Tibial nerve (tissue), 4 donors: Measurements from ENCODE around the gene CSNK1E. TPM values are rescaled to one million over a fixed set of nuclear protein-coding genes. Genes with fewer than 3 reads are reported as not detected.
A peak's percentile ranks its signal among the peaks of the same experiment; 100 is the strongest.

Source experiments
- DNase-seq, 2 donors: peaks; one replicate each; pipeline ENCODE4 v3.0.0-alpha.2; 2019; ENCODE audit warnings: low spot score in 2 of 2
- H3K27ac ChIP-seq, 4 donors: fragments of 200-600 bp; sonication (generic) in 3 of 4; one replicate each; pipeline ENCODE4 v1.5.1; 2017 to 2019; ENCODE audit warnings: mild to moderate bottlenecking in 1 of 4
- H3K27me3 ChIP-seq, 2 donors: fragments of 200-600 bp; sonication (generic) in 1 of 2; one replicate each; pipeline versions ENCODE4 v1.5.1 to v1.6.0; 2017 to 2019
- H3K36me3 ChIP-seq, 3 donors: fragments of 200-600 bp; sonication (generic); one replicate each; pipeline ENCODE4 v1.5.1; 2018 to 2019
- H3K4me1 ChIP-seq, 4 donors: fragments of 200-600 bp; sonication (generic) in 3 of 4; one replicate each; pipeline ENCODE4 v1.5.1; 2017 to 2019
- H3K4me3 ChIP-seq, 4 donors: fragments of 200-600 bp; sonication (generic) in 3 of 4; one replicate each; pipeline ENCODE4 v1.5.1; 2017 to 2019; ENCODE audit warnings: mild to moderate bottlenecking in 1 of 4, moderate library complexity in 1 of 4
- H3K9me3 ChIP-seq, 4 donors: fragments of 200-600 bp; sonication (generic) in 3 of 4; one replicate each; pipeline ENCODE4 v1.5.1; 2017 to 2019
- EP300 ChIP-seq, 2 donors: sonication (generic); formaldehyde crosslinking; IDR thresholded peaks; one replicate each; pipeline ENCODE4 v1.6.1; 2017; ENCODE audit warnings: antibody characterized with exemption in 2 of 2, mild to moderate bottlenecking in 1 of 2
- POLR2A ChIP-seq, 2 donors: fragments of 450-650 bp; IDR thresholded peaks; one replicate each; pipeline ENCODE4 v1.6.1; 2017; ENCODE audit warnings: antibody characterized with exemption in 2 of 2, mild to moderate bottlenecking in 2 of 2, moderate library complexity in 2 of 2
- WGBS, 2 donors: methylation state at CpG; one replicate each; pipeline ENCODE4 v1.1.5; 2018; 5-methylcytosine and 5-hydroxymethylcytosine counted together
- total RNA-seq, 4 donors: library from RNA; depleted of rRNA; stranded (reverse); fragments of >200 nt; gene quantifications; one replicate each; pipeline ENCODE4 v1.1.0, GENCODE V29; 2016
- TF ChIP-seq, protein P1 (sequence below), 5 experiments: fragments of 200-600 bp in 3 of 5; fragments of 450-650 bp in 2 of 5; sonication (generic) in 3 of 5; IDR thresholded peaks; one replicate each; pipeline ENCODE4 v1.5.1; 2016 to 2019; ENCODE audit warnings: antibody characterized with exemption in 5 of 5, mild to moderate bottlenecking in 3 of 5, moderate library complexity in 2 of 5

The CSNK1E gene
- total RNA-seq, 4 donors from 2014 or later = 122 to 235 (median 164) TPM

DNA sequence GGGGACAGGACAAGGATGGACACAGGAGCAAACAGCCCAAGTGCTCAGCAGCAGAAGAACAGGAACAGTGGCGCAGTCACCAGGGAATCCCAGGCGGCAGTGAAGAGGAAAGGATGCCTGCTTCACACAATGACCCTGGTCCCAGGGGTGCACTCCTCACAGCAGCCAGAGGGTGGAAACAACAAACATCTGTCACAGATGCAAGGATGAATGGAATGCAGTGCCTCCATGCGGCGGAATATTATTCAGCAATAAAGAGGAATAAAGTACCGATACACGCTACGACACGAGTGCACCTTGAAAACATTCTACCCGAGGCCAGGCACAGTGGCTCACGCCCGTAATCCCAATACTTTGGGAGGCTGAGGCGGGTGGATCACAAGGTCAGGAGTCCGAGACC, 12.7 kb downstream of the CSNK1E start:
- H3K4me1 ChIP-seq = peaks cover 0 to 73% (median 35%) of the 10 kb centered on the region in 4 donors
- peaks cover 7 to 61% (median 20%) of the 10 kb centered on the region in 3 donors for H3K36me3 ChIP-seq
- DNase-seq = peak in 1 of 2 donors; percentile 42

DNA sequence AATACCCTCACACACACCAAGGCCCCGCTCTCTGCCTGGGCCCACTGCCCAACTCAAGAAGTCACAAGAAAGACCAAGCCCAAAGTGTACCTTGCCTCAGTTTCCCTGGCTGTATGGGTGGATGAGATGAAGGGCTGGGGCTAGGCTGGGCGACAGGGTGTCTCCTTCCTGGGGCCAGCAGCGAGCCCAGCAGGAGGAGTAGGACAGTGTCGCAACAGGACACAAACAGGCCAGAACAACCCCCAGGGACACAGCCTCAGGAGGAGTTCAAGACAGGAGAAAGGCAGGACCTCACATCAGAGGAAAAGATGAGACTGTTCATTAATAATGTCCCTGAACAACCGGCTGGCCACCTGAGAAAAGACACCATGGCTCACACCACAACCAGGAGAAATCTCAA, 13.3 kb downstream of the CSNK1E start:
- no peak for TF ChIP-seq EP300 (IDR thresholded peaks at IDR 0.05)
- TF ChIP-seq POLR2A (IDR thresholded peaks at IDR 0.05) = no peak
- TF ChIP-seq, protein P1, sequence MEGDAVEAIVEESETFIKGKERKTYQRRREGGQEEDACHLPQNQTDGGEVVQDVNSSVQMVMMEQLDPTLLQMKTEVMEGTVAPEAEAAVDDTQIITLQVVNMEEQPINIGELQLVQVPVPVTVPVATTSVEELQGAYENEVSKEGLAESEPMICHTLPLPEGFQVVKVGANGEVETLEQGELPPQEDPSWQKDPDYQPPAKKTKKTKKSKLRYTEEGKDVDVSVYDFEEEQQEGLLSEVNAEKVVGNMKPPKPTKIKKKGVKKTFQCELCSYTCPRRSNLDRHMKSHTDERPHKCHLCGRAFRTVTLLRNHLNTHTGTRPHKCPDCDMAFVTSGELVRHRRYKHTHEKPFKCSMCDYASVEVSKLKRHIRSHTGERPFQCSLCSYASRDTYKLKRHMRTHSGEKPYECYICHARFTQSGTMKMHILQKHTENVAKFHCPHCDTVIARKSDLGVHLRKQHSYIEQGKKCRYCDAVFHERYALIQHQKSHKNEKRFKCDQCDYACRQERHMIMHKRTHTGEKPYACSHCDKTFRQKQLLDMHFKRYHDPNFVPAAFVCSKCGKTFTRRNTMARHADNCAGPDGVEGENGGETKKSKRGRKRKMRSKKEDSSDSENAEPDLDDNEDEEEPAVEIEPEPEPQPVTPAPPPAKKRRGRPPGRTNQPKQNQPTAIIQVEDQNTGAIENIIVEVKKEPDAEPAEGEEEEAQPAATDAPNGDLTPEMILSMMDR (IDR thresholded peaks at IDR 0.05) = no peak
- Histone ChIP-seq H3K36me3 (peaks cover 7 to 64% (median 26%) of the 10 kb centered on the region in 3 donors), H3K4me1 (peaks cover 0 to 67% (median 31%) of the 10 kb centered on the region in 4 donors), H3K9me3 (no peaks in the 10 kb centered on the region), H3K4me3 (no peak overlapping the region), H3K27ac (peak overlapping the region in 2 of 4 donors; percentile 67 to 69), H3K27me3 (no peaks in the 10 kb centered on the region)
- DNase-seq = no peak
- 76 to 80% methylated on average over 5 of the region's 5 CpGs for WGBS, 2 donors

More for the DNA sequence above, 12.7 kb downstream of the CSNK1E start:
- Histone ChIP-seq H3K9me3 (no peaks in the 10 kb centered on the region), H3K27ac (peak overlapping the region in 2 of 4 donors; percentile 67 to 69), H3K27me3 (no peaks in the 10 kb centered on the region), H3K4me3 (no peak overlapping the region)
- 71% methylated on average over 13 of the region's 13 CpGs for WGBS, 2 donors
- TF ChIP-seq, protein P1 (IDR thresholded peaks at IDR 0.05) = peak in 2 of 5 experiments; percentile 38 to 51
- no peak for TF ChIP-seq POLR2A (IDR thresholded peaks at IDR 0.05)
- no peak for TF ChIP-seq EP300 (IDR thresholded peaks at IDR 0.05)

DNA sequence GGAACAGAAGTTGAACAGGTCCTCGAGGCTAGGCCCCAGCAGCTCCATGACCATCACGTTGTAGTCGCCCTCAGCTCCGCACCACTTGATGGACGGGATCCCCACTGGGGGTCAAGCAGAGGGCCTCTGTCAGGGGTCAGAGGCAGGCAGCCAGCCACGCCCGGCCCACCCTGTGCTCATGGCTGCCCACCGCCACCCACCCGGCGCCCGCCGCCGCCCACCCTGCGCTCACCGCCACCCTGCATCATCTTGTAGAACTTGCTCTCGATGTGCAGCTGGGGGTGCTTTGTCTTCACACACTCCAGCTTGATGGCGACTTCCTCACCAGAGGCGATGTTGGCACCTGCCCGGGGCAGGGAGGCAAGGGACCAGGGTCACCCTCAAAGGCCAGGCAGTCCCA, 14.3 kb downstream of the CSNK1E start:
- Histone ChIP-seq H3K27ac (peak overlapping the region in 1 of 4 donors; percentile 67), H3K4me3 (no peak overlapping the region), H3K27me3 (no peaks in the 10 kb centered on the region), H3K36me3 (peaks cover 16 to 67% (median 36%) of the 10 kb centered on the region in 3 donors), H3K9me3 (no peaks in the 10 kb centered on the region), H3K4me1 (peaks cover 0 to 57% (median 27%) of the 10 kb centered on the region in 4 donors)
- WGBS, 2 donors = 92 to 93% methylated on average over 19 of the region's 19 CpGs
- TF ChIP-seq POLR2A (IDR thresholded peaks at IDR 0.05) (no peak), EP300 (IDR thresholded peaks at IDR 0.05) (no peak)
- TF ChIP-seq, protein P1 (IDR thresholded peaks at IDR 0.05) = no peak
- DNase-seq = no peak

DNA sequence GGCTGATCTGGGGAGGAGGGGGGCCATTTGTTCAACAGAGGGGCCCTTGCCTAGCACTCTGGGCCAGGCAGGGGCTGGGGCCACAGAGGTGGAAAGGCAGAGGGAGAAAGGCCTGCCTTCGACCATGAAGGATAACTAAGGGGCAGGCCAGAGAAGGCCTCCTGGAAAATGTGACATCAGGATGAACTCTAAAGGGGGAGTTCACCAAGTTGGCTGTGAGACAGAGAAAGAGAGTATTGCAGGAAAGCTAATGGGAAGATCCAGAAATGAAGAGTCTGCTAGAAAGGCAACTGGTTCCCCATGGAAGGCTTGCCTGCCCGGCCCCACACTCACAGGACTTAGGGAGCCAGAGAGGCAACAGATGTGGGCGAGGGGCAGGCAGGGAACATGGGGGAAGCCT, 16.3 kb downstream of the CSNK1E start:
- no peak for TF ChIP-seq POLR2A (IDR thresholded peaks at IDR 0.05)
- no peak for TF ChIP-seq EP300 (IDR thresholded peaks at IDR 0.05)
- TF ChIP-seq, protein P1 (IDR thresholded peaks at IDR 0.05) = no peak
- Histone ChIP-seq H3K4me3 (no peak overlapping the region), H3K4me1 (peaks cover 0 to 44% (median 20%) of the 10 kb centered on the region in 4 donors), H3K36me3 (peaks cover 23 to 82% (median 55%) of the 10 kb centered on the region in 3 donors), H3K27ac (peak overlapping the region in 1 of 4 donors; percentile 14), H3K9me3 (no peaks in the 10 kb centered on the region), H3K27me3 (no peaks in the 10 kb centered on the region)
- 70 to 72% methylated on average over 3 of the region's 3 CpGs for WGBS, 2 donors
- no peak for DNase-seq

DNA sequence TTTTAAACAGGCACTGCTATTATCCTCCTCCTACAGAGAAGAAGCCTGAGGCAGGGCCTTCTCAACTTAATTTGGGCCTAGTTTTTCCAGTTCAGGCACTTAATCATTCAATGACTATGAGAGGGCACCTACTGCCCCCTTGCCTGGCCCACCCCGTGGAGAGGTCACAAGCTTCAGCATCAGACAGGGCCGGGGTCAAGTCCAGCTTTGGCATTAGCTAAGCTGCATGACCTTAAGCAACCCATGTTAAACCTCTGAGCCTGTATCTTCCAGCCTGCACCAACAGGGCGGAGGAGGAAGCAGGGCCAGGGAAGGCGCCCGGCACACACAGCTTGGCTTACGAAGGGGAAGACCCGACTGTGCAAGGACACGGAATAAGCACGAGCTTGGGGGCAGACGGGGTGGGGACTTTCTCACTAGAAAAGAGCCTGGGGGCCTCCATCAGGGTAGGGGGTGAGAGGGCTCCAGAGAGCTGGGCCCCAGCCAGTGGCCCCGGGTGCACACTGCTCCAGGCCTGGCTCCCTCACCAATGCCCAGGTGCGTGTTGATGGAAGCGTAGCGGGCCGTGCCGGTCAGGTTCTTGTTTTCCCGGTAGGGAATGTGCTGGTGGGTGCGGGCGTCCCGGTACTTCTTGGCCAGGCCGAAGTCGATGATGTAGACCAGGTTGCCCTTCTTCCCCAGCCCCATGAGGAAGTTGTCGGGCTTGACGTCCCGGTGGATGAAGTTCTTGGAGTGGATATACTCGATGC, 16.9 kb downstream of the CSNK1E start:
- TF ChIP-seq, protein P1 (IDR thresholded peaks at IDR 0.05) = no peak
- TF ChIP-seq EP300 (IDR thresholded peaks at IDR 0.05) (no peak), POLR2A (IDR thresholded peaks at IDR 0.05) (no peak)
- H3K9me3 ChIP-seq = no peaks in the 10 kb centered on the region
- H3K27me3 ChIP-seq = no peaks in the 10 kb centered on the region
- H3K27ac ChIP-seq = peak overlapping the region in 1 of 4 donors; percentile 14
- H3K4me3 ChIP-seq = no peak overlapping the region
- peaks cover 0 to 43% (median 14%) of the 10 kb centered on the region in 4 donors for H3K4me1 ChIP-seq
- WGBS, 2 donors = 83 to 85% methylated on average over 24 to 26 of the region's 26 CpGs
- DNase-seq = no peak
- peaks cover 26 to 87% (median 58%) of the 10 kb centered on the region in 3 donors for H3K36me3 ChIP-seq
